GM10266 (cell line): Measurements from ENCODE around the gene AFF1.
A peak's percentile ranks its signal among the peaks of the same experiment; 100 is the strongest.

Experiments
- DNase-seq: peaks from one replicate; pipeline ENCODE4 v3.0.0; 2012; ENCODE audit errors: extremely low spot score
- CTCF ChIP-seq: IDR thresholded peaks from 2 replicates; pipeline ENCODE4 v1.5.1; 2012; ENCODE audit warnings: mild to moderate bottlenecking, low read depth; ENCODE audit not compliant: control insufficient read depth, insufficient read depth; ENCODE audit errors: missing control alignments

The AFF1 gene

GRCh38 chr4:87002682-87003043 lies 67.9 kb downstream of the AFF1 start:
- TF ChIP-seq CTCF: no peak
- no peak for DNase-seq

GRCh38 chr4:87003266-87003665 lies 68.5 kb downstream of the AFF1 start:
- no peak for DNase-seq
- no peak for TF ChIP-seq CTCF

GRCh38 chr4:87005369-87005689 lies 70.5 kb downstream of the AFF1 start:
- TF ChIP-seq CTCF: no peak
- DNase-seq: no peak

GRCh38 chr4:87005690-87006425 lies 71.0 kb downstream of the AFF1 start:
- TF ChIP-seq CTCF: no peak
- DNase-seq: no peak

- TF ChIP-seq CTCF: peak; percentile 21
- no peak for DNase-seq
Measured at GRCh38 chr4:87006426-87006675, 71.5 kb downstream of the AFF1 start.

GRCh38 chr4:87006676-87007527 lies 72.1 kb downstream of the AFF1 start:
- no peak for TF ChIP-seq CTCF
- DNase-seq: peak; percentile 84
